HEK293T (cell line): ENCODE measurements around the gene LCE1F.

Experiments used
- BHLHE40 ChIP-seq: fragments of 450-650 bp; IDR thresholded peaks from 2 replicates; pipeline ENCODE4 v1.6.1; 2016; ENCODE audit warnings: mild to moderate bottlenecking, moderate library complexity, borderline replicate concordance
- FOXA1 ChIP-seq: fragments of 450-650 bp; IDR thresholded peaks from 2 replicates; pipeline ENCODE4 v1.6.1; 2016; ENCODE audit warnings: mild to moderate bottlenecking
- FOXM1 ChIP-seq: fragments of 450-650 bp; IDR thresholded peaks from 2 replicates; pipeline ENCODE4 v1.6.1; 2017; ENCODE audit warnings: mild to moderate bottlenecking, borderline replicate concordance
- HDGF ChIP-seq: fragments of 450-650 bp; IDR thresholded peaks from 2 replicates; pipeline ENCODE4 v1.6.1; 2017; ENCODE audit warnings: antibody characterized with exemption, borderline replicate concordance
- SP1 ChIP-seq: fragments of 450-650 bp; IDR thresholded peaks from 2 replicates; pipeline ENCODE4 v1.6.1; 2017
- SUZ12 ChIP-seq: fragments of 450-650 bp; IDR thresholded peaks from 2 replicates; pipeline ENCODE4 v1.6.1; 2016; ENCODE audit warnings: mild to moderate bottlenecking
- TARDBP ChIP-seq: fragments of 450-650 bp; IDR thresholded peaks from 2 replicates; pipeline ENCODE4 v1.6.1; 2016
- ZNF384 ChIP-seq: fragments of 450-650 bp; IDR thresholded peaks from 2 replicates; pipeline ENCODE4 v1.6.1; 2016
- TF ChIP-seq, protein P1 (sequence below): fragments of 450-650 bp; IDR thresholded peaks from 2 replicates; pipeline ENCODE4 v1.6.1; 2016

DNA sequence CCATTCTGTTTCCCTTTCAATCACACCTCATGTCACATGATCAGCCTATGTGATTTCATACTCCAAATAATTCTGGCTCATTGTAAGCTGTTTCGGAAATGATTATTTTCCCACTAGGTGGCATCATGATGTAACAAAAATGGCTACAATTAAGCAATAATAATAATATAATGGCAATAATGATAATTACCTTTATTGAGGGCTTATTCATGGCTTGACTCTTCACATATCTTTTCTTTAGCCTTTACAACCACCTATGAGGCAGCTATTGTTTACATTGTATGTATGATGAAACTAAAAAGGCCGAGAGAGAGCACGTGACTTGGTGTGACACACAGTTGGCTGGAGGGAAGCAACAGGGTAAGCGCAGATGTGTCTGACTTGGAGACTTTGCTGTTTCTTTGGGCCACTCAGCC lies 29.6 kb upstream of the LCE1F start:
- no peak for TF ChIP-seq FOXM1
- no peak for TF ChIP-seq TARDBP
- TF ChIP-seq ZNF384 = no peak
- no peak for TF ChIP-seq SUZ12
- no peak for TF ChIP-seq BHLHE40
- TF ChIP-seq HDGF = no peak
- TF ChIP-seq FOXA1 = no peak
- TF ChIP-seq, protein P1, sequence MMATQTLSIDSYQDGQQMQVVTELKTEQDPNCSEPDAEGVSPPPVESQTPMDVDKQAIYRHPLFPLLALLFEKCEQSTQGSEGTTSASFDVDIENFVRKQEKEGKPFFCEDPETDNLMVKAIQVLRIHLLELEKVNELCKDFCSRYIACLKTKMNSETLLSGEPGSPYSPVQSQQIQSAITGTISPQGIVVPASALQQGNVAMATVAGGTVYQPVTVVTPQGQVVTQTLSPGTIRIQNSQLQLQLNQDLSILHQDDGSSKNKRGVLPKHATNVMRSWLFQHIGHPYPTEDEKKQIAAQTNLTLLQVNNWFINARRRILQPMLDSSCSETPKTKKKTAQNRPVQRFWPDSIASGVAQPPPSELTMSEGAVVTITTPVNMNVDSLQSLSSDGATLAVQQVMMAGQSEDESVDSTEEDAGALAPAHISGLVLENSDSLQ = no peak
- no peak for TF ChIP-seq SP1
